ENCODE data around the gene MTRFR. TPM values are rescaled to one million over a fixed set of nuclear protein-coding genes. Genes with fewer than 3 reads are reported as not detected.

Gene MTRFR
- total and polyA plus RNA-seq, 2 donors (not counting 3 experiments of a cell fraction or from before 2014, with no cell fraction given): 9.1 to 14.4 TPM

GRCh38 chr12:123286652-123287373 is 53.6 kb downstream of the MTRFR start:
- no peak for FAIRE-seq
- POLR2A ChIA-PET: interaction anchor here (0.7 kb wide), 1 partner anchor 20 kb away, joined by 5 read pairs; no protein-coding TSS in a partner anchor

DNA sequence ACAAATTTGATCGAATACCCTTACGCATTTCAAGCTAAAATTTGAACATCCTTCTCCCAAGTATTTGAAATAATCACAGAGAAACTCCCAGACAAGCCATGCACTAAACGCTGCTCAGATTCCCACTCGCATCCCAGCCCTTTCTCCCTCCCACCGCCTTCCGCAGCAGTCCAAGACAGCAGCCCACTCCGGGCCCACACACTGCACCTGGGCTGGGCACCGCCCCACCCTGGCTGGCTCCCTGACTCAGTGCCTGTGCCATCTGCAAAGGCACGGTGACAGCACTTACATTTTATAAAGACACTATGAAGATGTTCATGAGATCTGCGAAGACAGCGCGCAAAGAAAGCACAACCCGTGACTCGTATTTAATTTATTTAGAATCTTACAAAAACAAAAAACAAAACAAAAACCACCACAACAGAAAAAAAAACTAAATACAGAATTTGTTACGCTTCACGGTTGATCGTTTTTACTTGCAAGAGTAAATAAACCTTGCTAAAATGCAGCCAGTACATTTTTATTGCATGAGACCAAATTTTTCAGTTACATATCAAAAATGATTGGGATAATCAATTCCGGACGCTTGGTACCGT is 55.6 kb downstream of the MTRFR start:
- H3K36me3 ChIP-seq (ENCODE audit: control insufficient read depth in 2 of 2, extremely low read depth in 1 of 2, insufficient read depth in 2 of 2, low read length in 2 of 2): peaks cover 0 to 15% of the 10 kb centered on the region in 2 experiments
- no peak for FAIRE-seq
- H3K4me1 ChIP-seq (ENCODE audit: control insufficient read depth, extremely low read depth, insufficient read depth, low read length): no peaks in the 10 kb centered on the region
- no peaks in the 10 kb centered on the region for H3K9me1 ChIP-seq (replicated peaks; ENCODE audit: control insufficient read depth, extremely low read depth, insufficient read depth, low read length)
- no peaks in the 10 kb centered on the region for H3K9me3 ChIP-seq (replicated peaks; ENCODE audit: control insufficient read depth, insufficient read depth, low read length)
- H3K4me2 ChIP-seq (ENCODE audit: insufficient read depth, low read length): no peak overlapping the region
- H3K27me3 ChIP-seq (ENCODE audit: control insufficient read depth in 2 of 2, insufficient read depth in 2 of 2, low read length in 2 of 2): no peaks in the 10 kb centered on the region
- TF ChIP-seq POLR2A (IDR thresholded peaks at IDR 0.05; ENCODE audit: low read depth, low read length) (no peak), POLR2AphosphoS5 (IDR thresholded peaks at IDR 0.05; ENCODE audit: insufficient read depth, low read depth, low read length) (no peak), GATA2 (IDR thresholded peaks at IDR 0.05; ENCODE audit: insufficient read depth, insufficient read length, low read depth, low read length) (no peak), JUN (IDR thresholded peaks at IDR 0.05; ENCODE audit: borderline replicate concordance, insufficient read depth, insufficient read length, low read depth) (no peak), FOS (IDR thresholded peaks at IDR 0.05; ENCODE audit: borderline replicate concordance, insufficient read depth, low read length) (no peak), EZH2 (IDR thresholded peaks at IDR 0.05; ENCODE audit: borderline replicate concordance, low read depth, low read length, severe bottlenecking) (no peak), MYC (IDR thresholded peaks at IDR 0.05; ENCODE audit: low read depth, low read length) (no peak)
- TF ChIP-seq, protein P1, sequence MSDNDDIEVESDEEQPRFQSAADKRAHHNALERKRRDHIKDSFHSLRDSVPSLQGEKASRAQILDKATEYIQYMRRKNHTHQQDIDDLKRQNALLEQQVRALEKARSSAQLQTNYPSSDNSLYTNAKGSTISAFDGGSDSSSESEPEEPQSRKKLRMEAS (IDR thresholded peaks at IDR 0.05; ENCODE audit: insufficient read depth, insufficient read length): no peak
- TF ChIP-seq, protein P2, sequence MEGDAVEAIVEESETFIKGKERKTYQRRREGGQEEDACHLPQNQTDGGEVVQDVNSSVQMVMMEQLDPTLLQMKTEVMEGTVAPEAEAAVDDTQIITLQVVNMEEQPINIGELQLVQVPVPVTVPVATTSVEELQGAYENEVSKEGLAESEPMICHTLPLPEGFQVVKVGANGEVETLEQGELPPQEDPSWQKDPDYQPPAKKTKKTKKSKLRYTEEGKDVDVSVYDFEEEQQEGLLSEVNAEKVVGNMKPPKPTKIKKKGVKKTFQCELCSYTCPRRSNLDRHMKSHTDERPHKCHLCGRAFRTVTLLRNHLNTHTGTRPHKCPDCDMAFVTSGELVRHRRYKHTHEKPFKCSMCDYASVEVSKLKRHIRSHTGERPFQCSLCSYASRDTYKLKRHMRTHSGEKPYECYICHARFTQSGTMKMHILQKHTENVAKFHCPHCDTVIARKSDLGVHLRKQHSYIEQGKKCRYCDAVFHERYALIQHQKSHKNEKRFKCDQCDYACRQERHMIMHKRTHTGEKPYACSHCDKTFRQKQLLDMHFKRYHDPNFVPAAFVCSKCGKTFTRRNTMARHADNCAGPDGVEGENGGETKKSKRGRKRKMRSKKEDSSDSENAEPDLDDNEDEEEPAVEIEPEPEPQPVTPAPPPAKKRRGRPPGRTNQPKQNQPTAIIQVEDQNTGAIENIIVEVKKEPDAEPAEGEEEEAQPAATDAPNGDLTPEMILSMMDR (IDR thresholded peaks at IDR 0.05; ENCODE audit: extremely low read depth in 1 of 2, insufficient read depth in 1 of 2, low read depth in 1 of 2, low read length in 2 of 2): no peak
- no TSS peak for BruUV-seq (replicated peaks)
- H4K20me1 ChIP-seq (replicated peaks; ENCODE audit: control insufficient read depth, extremely low read depth, insufficient read depth, low read length): no peaks in the 10 kb centered on the region
- dilution Hi-C loops (cut with MboI; ENCODE audit: extremely low pct_ligation_motif_present, low sequenced_read_pairs) (loop anchor here (25.0 kb wide), 1 partner anchor 323 kb away; the partner anchor contains the start of gene DDX55), intact Hi-C loops (cut with micrococcal nuclease) (no loop called here)
- H2AFZ ChIP-seq (ENCODE audit: low read depth, low read length): no peak overlapping the region
- H3K4me3 ChIP-seq (replicated peaks in 1 of 3; ENCODE audit: insufficient read depth in 1 of 3, low read depth in 1 of 3, low read length in 3 of 3): no peak overlapping the region
- CTCF ChIA-PET: no interaction called here
- H3K9ac ChIP-seq (replicated peaks; ENCODE audit: extremely low read depth, insufficient read depth, low read length): no peak overlapping the region
- no peaks in the 10 kb centered on the region for H3K79me2 ChIP-seq (ENCODE audit: control insufficient read depth, insufficient read depth, low read length)
- H3K27ac ChIP-seq (ENCODE audit: insufficient read depth, low read depth, low read length): no peak overlapping the region
- POLR2A ChIA-PET: interaction anchor here (0.9 kb wide), 1 partner anchor 9 kb away, joined by 3 read pairs; no protein-coding TSS in a partner anchor
- no peak for DNase-seq (ENCODE audit: low read depth, low spot score)

More at GRCh38 chr12:123286652-123287373, 53.6 kb downstream of the MTRFR start:
- H3K9ac ChIP-seq (replicated peaks; ENCODE audit: extremely low read depth, insufficient read depth, low read length): no peak overlapping the region
- CTCF ChIA-PET: no interaction called here
- dilution Hi-C loops (cut with MboI; ENCODE audit: extremely low pct_ligation_motif_present, low sequenced_read_pairs) (loop anchor here (25.0 kb wide), 1 partner anchor 325 kb away; the partner anchor contains the start of gene DDX55), intact Hi-C loops (cut with micrococcal nuclease) (no loop called here)
- no peak for DNase-seq (ENCODE audit: low read depth, low spot score)
- H3K4me2 ChIP-seq (ENCODE audit: insufficient read depth, low read length): no peak overlapping the region
- H3K36me3 ChIP-seq (ENCODE audit: control insufficient read depth in 2 of 2, extremely low read depth in 1 of 2, insufficient read depth in 2 of 2, low read length in 2 of 2): peaks cover 0 to 9% of the 10 kb centered on the region in 2 experiments
- no peak overlapping the region for H3K27ac ChIP-seq (ENCODE audit: insufficient read depth, low read depth, low read length)
- no peaks in the 10 kb centered on the region for H3K79me2 ChIP-seq (ENCODE audit: control insufficient read depth, insufficient read depth, low read length)
- H4K20me1 ChIP-seq (replicated peaks; ENCODE audit: control insufficient read depth, extremely low read depth, insufficient read depth, low read length): no peaks in the 10 kb centered on the region
- no peak for TF ChIP-seq POLR2AphosphoS5 (IDR thresholded peaks at IDR 0.05; ENCODE audit: insufficient read depth, low read depth, low read length)
- no peaks in the 10 kb centered on the region for H3K9me1 ChIP-seq (replicated peaks; ENCODE audit: control insufficient read depth, extremely low read depth, insufficient read depth, low read length)
- no peaks in the 10 kb centered on the region for H3K4me1 ChIP-seq (ENCODE audit: control insufficient read depth, extremely low read depth, insufficient read depth, low read length)
- H3K9me3 ChIP-seq (replicated peaks; ENCODE audit: control insufficient read depth, insufficient read depth, low read length): no peaks in the 10 kb centered on the region
- no TSS peak for BruUV-seq (replicated peaks)
- no peak overlapping the region for H2AFZ ChIP-seq (ENCODE audit: low read depth, low read length)
- H3K27me3 ChIP-seq (ENCODE audit: control insufficient read depth in 2 of 2, insufficient read depth in 2 of 2, low read length in 2 of 2): no peaks in the 10 kb centered on the region
- H3K4me3 ChIP-seq (replicated peaks in 1 of 3; ENCODE audit: insufficient read depth in 1 of 3, low read depth in 1 of 3, low read length in 3 of 3): no peak overlapping the region
